H1 (cell line): ENCODE results near the gene TAF3. TPM values are rescaled to one million over a fixed set of nuclear protein-coding genes. Genes with fewer than 3 reads are reported as not detected.

Experiments used
- CTCF ChIA-PET: fragments of 300-600 bp; sonication (Branson Sonifier 250); formaldehyde crosslinking; loops from one replicate; lab custom pipeline; 2021; ENCODE audit not compliant: partially characterized antibody; lab: Charles Lee
- POLR2A ChIA-PET: fragments of 300-600 bp; sonication (Branson Sonifier 250); formaldehyde crosslinking; loops from one replicate; lab custom pipeline; 2021; ENCODE audit warnings: inconsistent platforms; ENCODE audit not compliant: partially characterized antibody; lab: Charles Lee
- DNase-seq, 2 experiments: peaks; one replicate each; pipeline versions ENCODE4 v3.0.0 to v3.0.0-alpha.2; 2010 to 2022; ENCODE audit warnings: low spot score in 2 of 2, low read depth in 1 of 2, mixed read lengths in 1 of 2
- FAIRE-seq: peaks from 2 replicates; lab custom pipeline; 2011; peaks lifted over from hg19 to GRCh38; lab: Jason Lieb, UNC
- H2AFZ ChIP-seq: 2 replicates; pipeline ENCODE4 v1.8.1; 2012; ENCODE audit warnings: low read length, inconsistent platforms
- H2AK5ac ChIP-seq: 2 replicates; pipeline ENCODE4 v1.6.1; 2013; ENCODE audit warnings: low read depth, low read length
- H2BK120ac ChIP-seq: replicated peaks from 2 replicates; pipeline ENCODE3; 2013; ENCODE audit warnings: low read depth, low read length, inconsistent platforms
- H2BK12ac ChIP-seq: 2 replicates; pipeline ENCODE4 v1.6.1; 2013; ENCODE audit warnings: low read depth, low read length
- H2BK15ac ChIP-seq: 2 replicates; pipeline ENCODE4 v1.6.1; 2013; ENCODE audit warnings: low read length
- H2BK20ac ChIP-seq: 2 replicates; pipeline ENCODE4 v1.6.1; 2013; ENCODE audit warnings: low read length
- H2BK5ac ChIP-seq: 2 replicates; pipeline ENCODE4 v1.6.1; 2013; ENCODE audit warnings: low read depth, low read length
- H3K14ac ChIP-seq: 2 replicates; pipeline ENCODE4 v1.6.1; 2013; ENCODE audit warnings: inconsistent platforms; ENCODE audit not compliant: insufficient read length
- H3K18ac ChIP-seq: 2 replicates; pipeline ENCODE4 v1.6.1; 2013; ENCODE audit warnings: low read length; ENCODE audit errors: extremely low read depth
- H3K23ac ChIP-seq: 2 replicates; pipeline ENCODE4 v1.6.1; 2013; ENCODE audit warnings: inconsistent platforms; ENCODE audit not compliant: insufficient read length
- H3K23me2 ChIP-seq: 2 replicates; pipeline ENCODE4 v1.6.1; 2013; ENCODE audit warnings: low read depth, low read length
- H3K27ac ChIP-seq: 2 replicates; pipeline ENCODE4 v1.6.1; 2011; ENCODE audit warnings: low read depth, low read length, inconsistent platforms
- H3K27me3 ChIP-seq, 4 experiments: replicated peaks in 1 of 4; 1 replicate in 1 of 4; 2 replicates in 3 of 4; pipeline versions ENCODE4 v1.6.1 to v1.8.1; 2011 to 2013; ENCODE audit warnings: low read length in 3 of 4, mild to moderate bottlenecking in 3 of 4, inconsistent platforms in 2 of 4, mixed read lengths in 2 of 4, moderate library complexity in 1 of 4; ENCODE audit not compliant: control insufficient read depth in 3 of 4, insufficient read depth in 3 of 4; ENCODE audit errors: extremely low read depth in 1 of 4
- H3K36me3 ChIP-seq, 4 experiments: 2 replicates each; pipeline versions ENCODE4 v1.6.1 to v1.8.1; 2011 to 2013; ENCODE audit warnings: mild to moderate bottlenecking in 4 of 4, low read length in 3 of 4, moderate library complexity in 2 of 4, control low read depth in 1 of 4, inconsistent platforms in 1 of 4; ENCODE audit not compliant: insufficient read depth in 4 of 4, control insufficient read depth in 2 of 4
- H3K4ac ChIP-seq: replicated peaks from 2 replicates; pipeline ENCODE3; 2013; ENCODE audit warnings: low read length, low read depth, mixed read lengths, inconsistent platforms; ENCODE audit not compliant: insufficient read length
- H3K4me1 ChIP-seq, 4 experiments: replicated peaks in 1 of 4; 1 replicate in 1 of 4; 2 replicates in 3 of 4; pipeline versions ENCODE4 v1.6.1 to v1.8.1; 2011 to 2013; ENCODE audit warnings: low read length in 3 of 4, inconsistent platforms in 2 of 4, mixed read lengths in 1 of 4; ENCODE audit not compliant: insufficient read depth in 4 of 4, control insufficient read depth in 3 of 4
- H3K4me2 ChIP-seq, 2 experiments: 2 replicates each; pipeline versions ENCODE4 v1.6.1 to v1.8.1; 2011 to 2013; ENCODE audit warnings: low read depth in 2 of 2, low read length in 2 of 2, control low read depth in 1 of 2, inconsistent platforms in 1 of 2, mild to moderate bottlenecking in 1 of 2; ENCODE audit not compliant: insufficient read depth in 1 of 2
- H3K4me3 ChIP-seq, 4 experiments: fragments of 200-600, 300-600 bp in 1 of 4; sonication (generic), shearing (Covaris generic), sonication (Bioruptor Twin) in 1 of 4; 2 replicates each; pipeline versions ENCODE4 v1.5.1 to v1.8.1; 2011 to 2016; ENCODE audit warnings: low read length in 4 of 4, low read depth in 3 of 4, control low read depth in 2 of 4, inconsistent platforms in 2 of 4, mild to moderate bottlenecking in 2 of 4, mixed read lengths in 1 of 4, moderate library complexity in 1 of 4; ENCODE audit not compliant: insufficient read depth in 2 of 4; ENCODE audit errors: extremely low read depth in 1 of 4
- H3K56ac ChIP-seq: replicated peaks from 2 replicates; pipeline ENCODE3; 2013; ENCODE audit warnings: low read depth, mild to moderate bottlenecking, mixed read lengths, low read length, inconsistent platforms; ENCODE audit not compliant: insufficient read length
- H3K79me1 ChIP-seq: 2 replicates; pipeline ENCODE4 v1.6.1; 2013; ENCODE audit warnings: low read depth, low read length, control low read depth
- H3K79me2 ChIP-seq, 2 experiments: 2 replicates each; pipeline versions ENCODE4 v1.6.1 to v1.8.1; 2012 to 2013; ENCODE audit warnings: low read length in 2 of 2, mild to moderate bottlenecking in 2 of 2, inconsistent platforms in 1 of 2; ENCODE audit not compliant: insufficient read depth in 2 of 2, control insufficient read depth in 1 of 2
- H3K9ac ChIP-seq, 4 experiments: replicated peaks in 1 of 4; 1 replicate in 1 of 4; 2 replicates in 3 of 4; pipeline versions ENCODE4 v1.6.1 to v1.8.1; 2011 to 2013; ENCODE audit warnings: low read depth in 3 of 4, low read length in 3 of 4, control low read depth in 2 of 4, mild to moderate bottlenecking in 2 of 4, moderate library complexity in 2 of 4, inconsistent platforms in 1 of 4; ENCODE audit errors: extremely low read depth in 1 of 4
- H3K9me3 ChIP-seq, 2 experiments: 2 replicates each; pipeline versions ENCODE4 v1.6.1 to v1.8.1; 2012 to 2013; ENCODE audit warnings: mild to moderate bottlenecking in 2 of 2, moderate library complexity in 2 of 2, control low read depth in 1 of 2, inconsistent platforms in 1 of 2, low read depth in 1 of 2, low read length in 1 of 2, mixed read lengths in 1 of 2; ENCODE audit not compliant: insufficient read depth in 2 of 2
- H4K20me1 ChIP-seq, 2 experiments: replicated peaks in 1 of 2; 2 replicates each; pipeline versions ENCODE3 to v1.8.1; 2011 to 2013; ENCODE audit warnings: inconsistent platforms in 2 of 2, low read length in 2 of 2, mild to moderate bottlenecking in 1 of 2; ENCODE audit not compliant: insufficient read depth in 2 of 2, control insufficient read depth in 1 of 2
- H4K5ac ChIP-seq: 2 replicates; pipeline ENCODE4 v1.6.1; 2013; ENCODE audit warnings: low read length, low read depth, mixed read lengths, inconsistent platforms; ENCODE audit not compliant: insufficient read length
- H4K8ac ChIP-seq: 2 replicates; pipeline ENCODE4 v1.8.0; 2013; ENCODE audit warnings: mild to moderate bottlenecking, moderate library complexity, low read length, inconsistent platforms; ENCODE audit not compliant: insufficient read depth; ENCODE audit errors: extremely low read depth
- H4K91ac ChIP-seq: replicated peaks from 2 replicates; pipeline ENCODE3; 2013; ENCODE audit warnings: low read length, mixed read lengths, inconsistent platforms; ENCODE audit not compliant: insufficient read length
- BRCA1 ChIP-seq: IDR thresholded peaks from 2 replicates; pipeline ENCODE4 v1.6.1; 2012; ENCODE audit warnings: low read depth, low read length, improper control_type of control experiment
- CBX8 ChIP-seq: fragments of 300-800, 300-1000 bp; sonication (generic); IDR thresholded peaks from 2 replicates; pipeline ENCODE4 v1.7.1; 2016; ENCODE audit warnings: low read depth, low read length, borderline replicate concordance
- CREB1 ChIP-seq: IDR thresholded peaks from 2 replicates; pipeline ENCODE4 v1.6.1; 2012; ENCODE audit warnings: inconsistent platforms
- E2F6 ChIP-seq: IDR thresholded peaks from 2 replicates; pipeline ENCODE4 v1.6.1; 2012; ENCODE audit warnings: inconsistent platforms
- EZH2 ChIP-seq: fragments of 200-600 bp; sonication (generic); IDR thresholded peaks from 2 replicates; pipeline ENCODE4 v1.7.1; 2012; ENCODE audit warnings: low read depth, mild to moderate bottlenecking, moderate library complexity, low read length, inconsistent platforms; ENCODE audit not compliant: severe bottlenecking
- GABPA ChIP-seq: IDR thresholded peaks from 2 replicates; pipeline ENCODE4 v1.6.1; 2011; ENCODE audit warnings: mild to moderate bottlenecking, low read length, moderate library complexity, borderline replicate concordance; ENCODE audit not compliant: insufficient read depth
- SAP30 ChIP-seq: fragments of 300-600 bp; sonication (generic); IDR thresholded peaks from 2 replicates; pipeline ENCODE4 v1.7.1; 2012; ENCODE audit warnings: low read length, moderate library complexity, mild to moderate bottlenecking, inconsistent platforms; ENCODE audit not compliant: insufficient read depth, insufficient replicate concordance
- SIRT6 ChIP-seq: IDR thresholded peaks from one replicate; pipeline ENCODE4 v1.7.1; 2012; ENCODE audit warnings: low read length, inconsistent platforms
- SP1 ChIP-seq: IDR thresholded peaks from 2 replicates; pipeline ENCODE4 v1.6.1; 2011; ENCODE audit warnings: low read depth, low read length
- TBP ChIP-seq: IDR thresholded peaks from 2 replicates; pipeline ENCODE4 v1.6.1; 2011; ENCODE audit warnings: low read depth, low read length, improper control_type of control experiment
- WGBS, 2 experiments: shearing (Covaris generic) in 1 of 2; methylation state at CpG; one replicate each; pipeline versions ENCODE4 v1.1.6 to v1.1.7; 2013 to 2015; ENCODE audit warnings: low lambda C conversion rate in 2 of 2, mixed read lengths in 2 of 2, inconsistent platforms in 1 of 2, low coverage in 1 of 2, missing lambda C conversion rate in 1 of 2; ENCODE audit not compliant: insufficient replicate concordance in 2 of 2, insufficient coverage in 1 of 2, insufficient read length in 1 of 2; ENCODE audit errors: extremely low coverage in 1 of 2, missing lambda C conversion rate in 1 of 2; 5-methylcytosine and 5-hydroxymethylcytosine counted together
- polyA plus RNA-seq, 7 experiments: library from polyadenylated mRNA; depleted of rRNA in 3 of 7; stranded (reverse) in 5 of 7; unstranded in 2 of 7; fragments of >200 nt in 5 of 7; fragments of 200-250 nt in 2 of 7; gene quantifications; 1 replicate in 5 of 7; 2 replicates in 1 of 7; 4 replicates in 1 of 7; pipeline versions ENCODE4 v1.2.1 to v1.2.3, GENCODE V29; 2011 to 2013; ENCODE audit warnings: missing spikeins in 2 of 7, mixed read lengths in 2 of 7
- total RNA-seq: library from RNA; stranded (reverse); fragmentation: NEBNext Ultra II Directional; extraction: Animal tissue kit (Norgen Biotek cat#: 25700); gene quantifications from 2 replicates; pipeline ENCODE4 v1.2.1, GENCODE V29; 2021

Gene TAF3
- total and polyA plus RNA-seq, 2 of the 8 experiments (the other 6 are each of a cell fraction or from before 2014, with no cell fraction given), result 1.5 to 11.2 TPM

GRCh38 chr10:8023321-8023720 lies 205.0 kb downstream of the TAF3 start:
- no peak overlapping the region for H3K27ac ChIP-seq
- TF ChIP-seq EZH2, result no peak
- no peak for TF ChIP-seq CBX8
- TF ChIP-seq CREB1, result no peak
- TF ChIP-seq E2F6, result no peak
- TF ChIP-seq GABPA, result no peak
- TF ChIP-seq SAP30, result no peak
- no peak for TF ChIP-seq SP1
- no peak for TF ChIP-seq TBP
- TF ChIP-seq BRCA1, result no peak
- no peak for TF ChIP-seq SIRT6
- TF ChIP-seq, all 59 proteins: peak for 0
- 90% methylated on average over 4 of the region's 4 CpGs; no CpG with 5 or more reads in 1 of the 2 experiments for WGBS, 2 experiments
- H4K5ac ChIP-seq, result no peak overlapping the region
- H2BK15ac ChIP-seq, result no peak overlapping the region
- H4K20me1 ChIP-seq, result no peaks in the 10 kb centered on the region
- no peaks in the 10 kb centered on the region for H3K9me3 ChIP-seq
- H2BK120ac ChIP-seq, result no peak overlapping the region
- H3K23me2 ChIP-seq, result no peaks in the 10 kb centered on the region
- no peaks in the 10 kb centered on the region for H3K79me2 ChIP-seq
- POLR2A ChIA-PET, result no interaction called here
- H3K36me3 ChIP-seq, result no peaks in the 10 kb centered on the region
- no peak overlapping the region for H2AK5ac ChIP-seq
- no peak overlapping the region for H4K91ac ChIP-seq
- H2BK20ac ChIP-seq, result no peak overlapping the region
- no peaks in the 10 kb centered on the region for H3K27me3 ChIP-seq
- H3K56ac ChIP-seq, result no peak overlapping the region
- no peaks in the 10 kb centered on the region for H3K79me1 ChIP-seq
- H3K4me3 ChIP-seq, result no peak overlapping the region
- H3K14ac ChIP-seq, result no peak overlapping the region
- H2BK5ac ChIP-seq, result no peak overlapping the region
- CTCF ChIA-PET, result interaction anchor here (0.6 to 1.3 kb wide), 4 partner anchors 9 to 256 kb away, joined by 3 to 4 read pairs (median 3); no protein-coding TSS in a partner anchor
- H3K4ac ChIP-seq, result no peak overlapping the region
- H3K4me1 ChIP-seq, result no peaks in the 10 kb centered on the region
- H3K18ac ChIP-seq, result no peak overlapping the region
- no peak overlapping the region for H3K4me2 ChIP-seq
- no peak overlapping the region for H2AFZ ChIP-seq
- H2BK12ac ChIP-seq, result 0 out of 2 replicates have a peak overlapping the region, but pooled peaks have one; percentile 17
- H4K8ac ChIP-seq, result no peak overlapping the region
- no peak overlapping the region for H3K23ac ChIP-seq
- no peak overlapping the region for H3K9ac ChIP-seq
- FAIRE-seq (no peak), DNase-seq (no peak)
